Left lobe of liver (tissue), 2 donors: ENCODE results near the gene EFNA5. TPM values are rescaled to one million over a fixed set of nuclear protein-coding genes. Genes with fewer than 3 reads are reported as not detected.

Experiments used
- ATAC-seq: fragments of 200-7000 bp; cut with Tn5 transposase; one replicate; pipeline ENCODE4 v1.9.1; 2020; ENCODE audit warnings: mild to moderate bottlenecking, moderate library complexity
- DNase-seq: peaks from one replicate; pipeline ENCODE4 v3.0.0-alpha.2; 2020; ENCODE audit warnings: low spot score
- total RNA-seq: library from RNA; stranded (reverse); gene quantifications from one replicate; pipeline ENCODE4 v1.2.1, GENCODE V29; 2021
- donor health status: DM: no; HTN: no; CAD: no; lungs with moderate emphysema.
- donor health status: DM: no; HTN: yes; CAD: no.

EFNA5 gene
- total RNA-seq, 1 donor from 2014 or later, result 0.60 TPM

GRCh38 chr5:107531308-107531707, 139.4 kb downstream of the EFNA5 start:
- ATAC-seq (no peak), DNase-seq (no peak)

DNA sequence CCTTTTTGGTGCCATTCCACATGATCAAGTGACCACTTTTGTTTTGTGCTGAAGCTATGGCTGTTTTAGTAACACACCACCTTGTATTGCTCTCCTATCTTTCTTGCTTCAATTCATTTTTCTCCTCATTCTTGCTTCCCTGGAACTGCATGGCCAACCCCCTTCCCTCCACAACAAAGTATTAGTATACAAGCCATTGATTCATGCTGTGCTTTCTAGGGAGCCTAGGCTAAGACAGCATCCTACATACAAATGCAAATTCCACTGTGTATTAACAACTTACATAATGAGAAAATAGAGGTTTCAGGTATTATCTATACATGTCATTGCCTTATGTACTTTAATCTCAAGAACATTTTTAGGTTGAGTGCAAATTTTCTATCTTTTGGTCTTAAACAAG, 141.1 kb downstream of the EFNA5 start:
- no peak for DNase-seq
- no peak for ATAC-seq

DNA sequence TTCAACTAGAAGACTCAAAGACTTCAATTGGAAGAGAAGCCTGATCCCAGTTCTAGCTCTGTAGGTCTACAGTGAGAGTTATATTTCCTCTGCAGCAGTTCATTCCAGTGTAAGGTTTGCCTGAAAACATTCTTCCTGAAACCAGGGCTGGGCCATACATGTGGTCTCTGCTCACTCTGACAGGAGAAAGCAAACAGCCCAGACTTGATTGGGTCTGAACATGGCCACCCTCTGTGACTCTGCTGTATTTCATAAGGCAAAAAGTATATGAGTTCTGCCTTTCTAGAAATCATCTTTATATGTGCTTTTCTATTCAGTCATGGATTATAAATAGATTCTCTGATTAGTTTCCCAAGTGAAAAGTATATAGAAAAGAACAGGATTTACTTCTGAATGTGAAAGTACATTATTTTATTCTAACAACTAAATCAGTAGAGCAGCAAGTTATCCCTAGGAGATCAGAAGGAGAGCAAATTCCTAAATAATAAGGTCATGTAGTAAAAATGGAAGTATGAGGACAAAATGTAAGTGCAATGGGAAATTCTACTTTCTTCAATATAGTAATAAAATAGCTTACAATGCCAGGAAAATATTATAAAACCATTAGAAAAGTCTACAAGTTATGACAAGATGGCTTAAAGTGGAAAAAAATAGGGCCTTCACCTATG, 144.3 kb downstream of the EFNA5 start:
- DNase-seq, result no peak
- ATAC-seq, result no peak

DNA sequence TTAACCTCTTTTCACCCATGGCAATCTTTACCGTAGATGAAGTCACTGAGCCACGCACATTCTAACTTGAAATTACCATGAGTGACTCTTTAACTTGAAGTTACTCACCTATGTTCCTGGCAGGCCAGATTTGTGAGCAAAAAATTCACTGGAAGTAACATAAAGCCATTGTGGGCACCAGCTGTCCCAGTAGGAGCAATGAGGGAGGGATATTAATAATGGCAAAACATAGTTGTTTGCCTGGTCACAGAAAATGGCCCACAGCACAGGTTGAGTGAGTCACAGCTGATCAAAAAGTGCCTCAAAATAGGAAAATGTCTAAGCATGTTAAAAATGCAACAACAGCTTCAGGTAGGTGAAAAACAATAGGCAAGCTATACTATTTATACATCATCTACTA, 146.6 kb downstream of the EFNA5 start:
- DNase-seq (no peak), ATAC-seq (no peak)

- ATAC-seq (no peak), DNase-seq (no peak)
Observed at GRCh38 chr5:107523029-107523680, 147.6 kb downstream of the EFNA5 start.

GRCh38 chr5:107522456-107522855, 148.3 kb downstream of the EFNA5 start:
- ATAC-seq (no peak), DNase-seq (no peak)

DNA sequence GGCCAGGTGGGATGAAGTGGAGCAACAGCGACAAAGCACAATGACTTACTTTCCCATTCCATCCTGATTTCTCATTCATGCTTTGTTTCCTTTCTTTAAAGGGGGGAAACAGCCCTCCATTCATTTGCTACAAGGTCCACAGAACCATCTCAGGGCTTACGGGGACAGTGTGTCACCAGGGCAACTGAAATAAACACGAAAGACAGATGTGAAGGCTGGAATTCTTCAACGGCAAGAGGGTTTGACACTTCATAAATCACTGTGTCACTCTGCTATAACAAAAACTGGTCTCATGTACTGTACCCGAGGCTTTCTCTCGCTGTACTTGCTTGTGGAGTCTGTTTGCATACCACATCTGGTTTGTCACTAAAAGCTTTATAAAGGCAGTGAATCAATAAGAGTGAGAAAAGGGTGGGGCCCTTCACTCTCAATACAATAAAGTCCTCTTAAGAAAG, 150.8 kb downstream of the EFNA5 start:
- ATAC-seq, result no peak
- DNase-seq, result no peak

- ATAC-seq (no peak), DNase-seq (no peak)
Observed at GRCh38 chr5:107518616-107519015, 152.1 kb downstream of the EFNA5 start.

- DNase-seq (no peak), ATAC-seq (no peak)
Observed at GRCh38 chr5:107518190-107518589, 152.5 kb downstream of the EFNA5 start.

- ATAC-seq (no peak), DNase-seq (no peak)
Observed at GRCh38 chr5:107517185-107518033, 153.3 kb downstream of the EFNA5 start.

- ATAC-seq (no peak), DNase-seq (no peak)
Observed at GRCh38 chr5:107516452-107517184, 154.1 kb downstream of the EFNA5 start.

GRCh38 chr5:107515521-107516080, 155.1 kb downstream of the EFNA5 start:
- no peak for DNase-seq
- ATAC-seq, result no peak

- DNase-seq (no peak), ATAC-seq (no peak)
Observed at GRCh38 chr5:107514305-107514704, 156.4 kb downstream of the EFNA5 start.

DNA sequence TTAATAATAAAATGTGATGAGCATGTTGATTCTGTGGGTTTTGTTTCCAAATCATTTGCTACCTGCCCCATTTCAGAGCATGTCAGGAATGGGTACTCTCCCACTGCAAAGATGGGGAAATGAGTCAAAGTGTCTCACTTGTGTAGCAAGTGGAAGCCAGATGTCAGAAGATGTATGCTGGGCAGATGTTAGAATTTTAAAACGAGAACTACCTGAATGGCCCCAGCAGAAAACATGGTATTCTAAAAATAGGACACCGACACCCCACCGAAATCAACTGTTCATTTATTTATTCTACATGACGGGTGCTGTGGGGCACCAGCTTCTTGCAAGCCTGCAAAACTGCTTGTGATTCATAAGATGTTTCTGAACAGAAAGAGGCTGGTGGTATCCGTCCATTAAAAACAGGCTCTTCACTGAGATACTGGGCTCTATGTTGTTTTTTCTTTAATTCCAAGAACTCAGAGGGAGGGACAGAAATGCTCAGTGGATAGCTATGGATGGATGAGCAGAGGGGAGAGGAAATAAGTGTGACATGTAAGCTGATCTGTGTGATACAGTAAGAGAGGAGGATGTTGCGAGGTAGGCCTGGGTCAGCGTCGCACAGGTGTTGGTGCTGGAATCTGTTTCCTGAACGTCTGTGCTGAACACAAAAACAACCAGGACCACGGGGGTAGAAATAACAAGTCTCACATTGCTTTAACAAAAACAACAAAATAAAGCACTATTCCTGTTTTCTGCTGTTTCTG, 157.2 kb downstream of the EFNA5 start:
- DNase-seq (no peak), ATAC-seq (no peak)

DNA sequence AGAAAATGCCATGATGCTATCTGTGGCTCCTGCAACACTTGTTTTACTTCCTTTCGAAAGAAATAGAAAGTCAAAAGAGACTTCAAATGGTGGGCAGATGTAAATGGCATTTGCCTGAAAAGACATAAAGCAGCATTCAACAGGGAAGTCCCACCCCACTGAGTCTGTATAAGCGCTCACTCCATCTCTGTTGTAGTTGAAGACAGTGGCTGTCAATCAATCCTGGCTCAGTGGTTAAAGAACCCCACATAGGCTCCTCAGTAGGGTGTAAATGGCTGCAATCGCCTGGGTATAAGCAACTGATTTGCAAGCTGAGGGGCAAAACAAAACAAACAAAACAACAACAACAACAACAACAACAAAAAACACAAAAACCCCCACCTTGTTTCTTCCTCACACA, 158.7 kb downstream of the EFNA5 start:
- no peak for ATAC-seq
- no peak for DNase-seq

- ATAC-seq, result no peak
- no peak for DNase-seq
Observed at GRCh38 chr5:107510125-107510524, 160.6 kb downstream of the EFNA5 start.

DNA sequence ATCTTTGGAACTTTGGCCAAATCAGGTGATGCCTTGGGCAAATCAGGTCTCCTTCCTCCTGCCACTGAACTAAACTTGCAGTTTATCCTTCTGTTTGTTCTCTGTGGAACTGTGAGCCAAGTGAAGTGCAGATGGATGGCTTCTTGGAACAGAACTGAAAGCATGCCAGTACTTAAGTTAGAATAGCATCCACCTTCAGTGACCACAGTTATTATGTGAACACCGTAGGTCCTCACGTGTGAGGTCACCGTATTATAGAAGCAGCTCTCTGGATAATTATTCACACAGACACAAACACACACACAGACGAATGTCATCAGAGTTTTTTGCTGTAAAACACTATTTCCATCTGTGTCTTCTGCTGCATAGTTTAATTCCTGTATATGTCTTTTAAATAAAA, 162.6 kb downstream of the EFNA5 start:
- no peak for ATAC-seq

DNA sequence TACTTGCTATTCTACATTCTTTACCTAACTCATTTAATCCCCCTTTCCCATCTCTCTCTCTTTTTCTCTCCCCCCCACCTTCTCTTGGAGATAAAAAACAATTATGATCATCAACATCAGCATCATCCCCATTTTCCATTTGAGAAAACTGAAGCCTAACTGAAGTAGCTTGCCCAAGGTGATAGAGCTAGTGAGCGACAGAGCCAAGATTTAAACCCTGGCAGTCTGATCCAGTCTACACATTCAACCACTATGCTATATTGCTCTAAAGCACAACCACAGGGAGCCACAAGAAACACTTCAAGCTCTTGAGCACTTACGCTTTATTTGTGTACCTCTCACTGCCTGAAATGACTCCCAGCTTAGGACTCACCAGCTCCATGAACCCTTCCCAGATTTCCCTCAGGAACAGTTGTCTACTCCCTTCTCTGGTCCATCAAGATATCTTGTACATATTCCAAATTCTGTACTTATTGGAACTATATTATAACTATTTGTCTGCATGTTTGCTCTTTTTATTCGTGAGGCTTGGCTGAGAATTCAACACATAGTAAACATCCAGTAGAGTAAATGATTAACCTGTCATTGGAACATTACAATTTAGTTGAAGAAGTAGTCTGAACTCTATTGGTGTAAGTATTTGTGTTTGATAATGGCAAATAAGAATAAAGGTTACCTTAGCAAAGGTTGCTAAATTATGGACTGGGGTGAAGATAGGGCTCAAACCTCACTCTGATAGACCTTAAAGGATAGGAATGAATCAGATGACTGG, 164.8 kb downstream of the EFNA5 start:
- DNase-seq (no peak), ATAC-seq (peak; percentile 89)

More for the DNA sequence above, 162.6 kb downstream of the EFNA5 start:
- no peak for DNase-seq

DNA sequence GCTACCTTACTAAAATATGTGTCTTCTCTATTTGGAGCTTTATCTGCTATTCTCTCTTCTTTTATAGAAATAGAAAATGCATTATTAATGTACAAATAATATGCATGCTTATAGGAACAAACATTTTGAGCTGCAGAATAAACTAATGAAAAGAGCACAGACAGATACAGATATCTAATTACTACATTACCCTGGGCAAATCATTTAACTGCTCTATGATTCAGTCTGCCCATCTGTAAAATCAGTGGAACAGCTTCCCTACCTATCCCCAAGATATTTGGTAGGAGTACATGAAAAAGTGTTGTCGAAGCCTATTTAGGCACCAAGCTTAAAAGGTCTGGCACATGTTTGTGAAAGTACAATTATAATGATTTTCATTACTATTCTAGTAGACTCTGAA, 166.3 kb downstream of the EFNA5 start:
- no peak for ATAC-seq
- no peak for DNase-seq
